H9 (cell line): ENCODE results near the gene CMTM7. TPM values are rescaled to one million over a fixed set of nuclear protein-coding genes. Genes with fewer than 3 reads are reported as not detected.
A peak's percentile ranks its signal among the peaks of the same experiment; 100 is the strongest.

Experiments
- DNase-seq: peaks from one replicate; pipeline ENCODE4 v3.0.0-alpha.2; 2017
- H2AFZ ChIP-seq: one replicate; pipeline ENCODE4 v1.6.1; 2013; ENCODE audit warnings: mild to moderate bottlenecking, low read length, control low read depth, moderate library complexity
- H2AK5ac ChIP-seq: 2 replicates; pipeline ENCODE4 v1.6.1; 2013; ENCODE audit warnings: low read length, control low read depth, mixed read lengths; ENCODE audit not compliant: insufficient read length
- H2BK120ac ChIP-seq: one replicate; pipeline ENCODE4 v1.6.1; 2013; ENCODE audit warnings: low read depth, mild to moderate bottlenecking, low read length, control low read depth, inconsistent platforms; ENCODE audit not compliant: poor library complexity, severe bottlenecking
- H2BK12ac ChIP-seq: 2 replicates; pipeline ENCODE4 v1.6.1; 2013; ENCODE audit warnings: low read length, control low read depth, mixed read lengths, low read depth; ENCODE audit not compliant: insufficient read length
- H2BK15ac ChIP-seq: 2 replicates; pipeline ENCODE4 v1.6.1; 2013; ENCODE audit warnings: low read depth, low read length, control low read depth
- H2BK20ac ChIP-seq: one replicate; pipeline ENCODE4 v1.6.1; 2013; ENCODE audit warnings: low read depth, mild to moderate bottlenecking, low read length, control low read depth, inconsistent platforms; ENCODE audit not compliant: poor library complexity, severe bottlenecking
- H2BK5ac ChIP-seq: 2 replicates; pipeline ENCODE4 v1.6.1; 2013; ENCODE audit warnings: low read length, control low read depth, mixed read lengths; ENCODE audit not compliant: insufficient read length
- H3K14ac ChIP-seq: 2 replicates; pipeline ENCODE4 v1.6.1; 2013; ENCODE audit warnings: low read length, control low read depth; ENCODE audit not compliant: insufficient read depth
- H3K18ac ChIP-seq: 2 replicates; pipeline ENCODE4 v1.6.1; 2013; ENCODE audit warnings: low read depth, mild to moderate bottlenecking, mixed read lengths, low read length, control low read depth; ENCODE audit not compliant: insufficient read length
- H3K23ac ChIP-seq: 2 replicates; pipeline ENCODE4 v1.6.1; 2013; ENCODE audit warnings: low read length, control low read depth, mixed read lengths, low read depth; ENCODE audit not compliant: insufficient read length
- H3K23me2 ChIP-seq: 2 replicates; pipeline ENCODE4 v1.6.1; 2013; ENCODE audit warnings: low read depth, mild to moderate bottlenecking, mixed read lengths, low read length, control low read depth; ENCODE audit not compliant: insufficient read length, poor library complexity, severe bottlenecking
- H3K27ac ChIP-seq: 2 replicates; pipeline ENCODE4 v1.5.1; 2013; ENCODE audit warnings: low read length, control low read depth, mixed read lengths, low read depth; ENCODE audit not compliant: insufficient read length
- H3K27me3 ChIP-seq: 2 replicates; pipeline ENCODE4 v1.6.1; 2013; ENCODE audit warnings: low read length, control low read depth, inconsistent platforms; ENCODE audit not compliant: insufficient read depth
- H3K4ac ChIP-seq: 2 replicates; pipeline ENCODE4 v1.6.1; 2013; ENCODE audit warnings: low read depth, mild to moderate bottlenecking, control low read depth, inconsistent platforms, low read length, moderate library complexity
- H3K4me1 ChIP-seq: 2 replicates; pipeline ENCODE4 v1.6.1; 2013; ENCODE audit warnings: low read length, control low read depth, inconsistent platforms; ENCODE audit not compliant: insufficient read depth
- H3K4me2 ChIP-seq: 2 replicates; pipeline ENCODE4 v1.6.1; 2013; ENCODE audit warnings: low read length, control low read depth, mixed read lengths; ENCODE audit not compliant: insufficient read length, insufficient read depth
- H3K56ac ChIP-seq: 2 replicates; pipeline ENCODE4 v1.6.1; 2013; ENCODE audit warnings: low read depth, mild to moderate bottlenecking, mixed read lengths, low read length, control low read depth; ENCODE audit not compliant: insufficient read length
- H3K79me1 ChIP-seq: 2 replicates; pipeline ENCODE4 v1.6.1; 2013; ENCODE audit warnings: low read depth, mild to moderate bottlenecking, moderate library complexity, low read length, control low read depth, inconsistent platforms; ENCODE audit not compliant: insufficient read depth, poor library complexity, severe bottlenecking
- H3K79me2 ChIP-seq: 2 replicates; pipeline ENCODE4 v1.6.1; 2013; ENCODE audit warnings: low read length, control low read depth, inconsistent platforms; ENCODE audit not compliant: insufficient read depth
- H3K9ac ChIP-seq: 2 replicates; pipeline ENCODE4 v1.6.1; 2013; ENCODE audit warnings: low read length, control low read depth, mixed read lengths; ENCODE audit not compliant: insufficient read length; ENCODE audit errors: extremely low read depth
- H3K9me3 ChIP-seq: one replicate; pipeline ENCODE4 v1.6.1; 2013; ENCODE audit warnings: low read depth, low read length, inconsistent platforms; ENCODE audit not compliant: control insufficient read depth
- H3T11ph ChIP-seq: one replicate; pipeline ENCODE4 v1.6.1; 2013; ENCODE audit warnings: mild to moderate bottlenecking, low read length, control low read depth, inconsistent platforms
- H4K20me1 ChIP-seq: one replicate; pipeline ENCODE4 v1.6.1; 2013; ENCODE audit not compliant: control insufficient read depth, insufficient read length, insufficient read depth
- H4K5ac ChIP-seq: 2 replicates; pipeline ENCODE4 v1.6.1; 2013; ENCODE audit warnings: low read depth, mild to moderate bottlenecking, mixed read lengths, low read length, control low read depth; ENCODE audit not compliant: insufficient read length
- H4K8ac ChIP-seq: replicated peaks from 2 replicates; pipeline ENCODE4 v1.6.1; 2013; ENCODE audit warnings: low read length, control low read depth, mixed read lengths, low read depth; ENCODE audit not compliant: insufficient read length
- H4K91ac ChIP-seq: 2 replicates; pipeline ENCODE4 v1.6.1; 2013; ENCODE audit warnings: low read depth, mild to moderate bottlenecking, moderate library complexity, mixed read lengths, low read length, control low read depth; ENCODE audit not compliant: insufficient read length
- H3K27ac Mint-ChIP-seq, 3 experiments: 2 replicates in 2 of 3; 3 replicates in 1 of 3; pipeline ENCODE4 v1.8.0; 2020 to 2021; ENCODE audit warnings: mixed read lengths in 3 of 3, mild to moderate bottlenecking in 1 of 3, moderate library complexity in 1 of 3
- H3K27me3 Mint-ChIP-seq: 2 replicates; pipeline ENCODE4 v1.8.0; 2021; ENCODE audit warnings: low read depth, mild to moderate bottlenecking, moderate library complexity, mixed read lengths
- H3K36me3 Mint-ChIP-seq, 3 experiments: 2 replicates in 2 of 3; 3 replicates in 1 of 3; pipeline ENCODE4 v1.8.0; 2020 to 2021; ENCODE audit warnings: low read depth in 3 of 3, mixed read lengths in 3 of 3; ENCODE audit not compliant: insufficient read depth in 1 of 3
- H3K4me1 Mint-ChIP-seq, 2 experiments: 2 replicates each; pipeline ENCODE4 v1.8.0; 2020; ENCODE audit warnings: mixed read lengths in 2 of 2
- H3K4me3 Mint-ChIP-seq, 2 experiments: 2 replicates in 1 of 2; 3 replicates in 1 of 2; pipeline ENCODE4 v1.8.0; 2020 to 2021; ENCODE audit warnings: mild to moderate bottlenecking in 2 of 2, mixed read lengths in 2 of 2, moderate library complexity in 1 of 2
- H3K9me3 Mint-ChIP-seq, 2 experiments: 2 replicates in 1 of 2; 3 replicates in 1 of 2; pipeline ENCODE4 v1.8.0; 2020; ENCODE audit warnings: mild to moderate bottlenecking in 2 of 2, mixed read lengths in 2 of 2, moderate library complexity in 1 of 2
- WGBS: extraction: QIAGEN DNeasy Blood & Tissue Kit; methylation state at CpG from one replicate; pipeline ENCODE4 v1.1.7; 2013; ENCODE audit warnings: missing lambda C conversion rate, low lambda C conversion rate, mixed read lengths; ENCODE audit not compliant: insufficient read length; ENCODE audit errors: extremely low coverage; 5-methylcytosine and 5-hydroxymethylcytosine counted together
- total RNA-seq: library from RNA; stranded (reverse); gene quantifications from 2 replicates; pipeline ENCODE4 v1.2.1, GENCODE V29; 2021
- TF ChIP-seq, protein P1 (sequence below): fragments of 200-600 bp; sonication (generic); conservative IDR thresholded peaks from 3 replicates; pipeline ENCODE4 v1.8.0; 2021; ENCODE audit warnings: antibody characterized with exemption, mild to moderate bottlenecking

Gene CMTM7
- total RNA-seq, 1 experiment from 2014 or later: 23.9 TPM

DNA sequence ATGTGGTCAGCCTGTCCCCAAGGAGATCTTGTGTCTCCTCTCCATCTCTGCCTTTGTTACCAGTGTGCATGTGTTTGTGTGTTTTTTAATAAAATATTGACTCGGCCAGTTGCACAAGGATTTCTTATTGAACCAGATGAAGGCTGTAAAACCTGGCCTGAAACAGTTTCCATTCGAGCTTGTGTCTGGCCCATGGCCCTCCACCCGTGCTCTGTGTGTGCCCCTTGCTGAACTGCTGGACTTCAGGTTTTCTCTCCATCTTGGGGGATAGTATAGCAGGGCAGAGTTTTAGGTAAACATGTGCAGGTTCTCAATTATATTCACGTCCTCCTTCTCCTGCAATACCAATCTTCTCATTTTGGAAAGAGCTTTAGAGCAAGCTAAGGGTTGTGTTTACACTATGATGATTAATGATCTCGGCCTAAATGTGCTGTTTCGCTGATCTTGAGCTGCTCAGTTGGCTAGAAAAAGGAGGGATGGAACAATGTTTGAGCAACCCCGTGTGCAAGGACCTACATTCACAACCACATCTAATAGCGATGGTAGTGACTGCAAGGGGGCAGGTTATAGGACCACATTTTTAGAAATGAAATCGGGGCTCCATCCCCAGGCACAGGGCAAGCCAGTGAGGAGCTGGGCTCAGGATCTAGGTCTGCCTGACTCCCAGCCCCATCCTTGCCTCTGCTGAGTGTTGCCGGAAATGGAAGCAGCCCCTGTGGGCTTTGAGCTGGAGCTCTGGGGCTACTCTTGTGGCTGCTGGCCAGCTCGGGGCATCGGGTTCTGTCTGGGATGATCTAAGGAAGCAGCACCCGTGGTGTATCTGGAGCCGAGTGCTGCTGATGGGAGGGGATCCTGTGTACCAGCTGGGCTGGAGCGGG lies 63.3 kb downstream of the CMTM7 start:
- DNase-seq: no peak

More for the DNA sequence above, 63.3 kb downstream of the CMTM7 start:
- H3K4ac ChIP-seq: no peak overlapping the region
- TF ChIP-seq, protein P1, sequence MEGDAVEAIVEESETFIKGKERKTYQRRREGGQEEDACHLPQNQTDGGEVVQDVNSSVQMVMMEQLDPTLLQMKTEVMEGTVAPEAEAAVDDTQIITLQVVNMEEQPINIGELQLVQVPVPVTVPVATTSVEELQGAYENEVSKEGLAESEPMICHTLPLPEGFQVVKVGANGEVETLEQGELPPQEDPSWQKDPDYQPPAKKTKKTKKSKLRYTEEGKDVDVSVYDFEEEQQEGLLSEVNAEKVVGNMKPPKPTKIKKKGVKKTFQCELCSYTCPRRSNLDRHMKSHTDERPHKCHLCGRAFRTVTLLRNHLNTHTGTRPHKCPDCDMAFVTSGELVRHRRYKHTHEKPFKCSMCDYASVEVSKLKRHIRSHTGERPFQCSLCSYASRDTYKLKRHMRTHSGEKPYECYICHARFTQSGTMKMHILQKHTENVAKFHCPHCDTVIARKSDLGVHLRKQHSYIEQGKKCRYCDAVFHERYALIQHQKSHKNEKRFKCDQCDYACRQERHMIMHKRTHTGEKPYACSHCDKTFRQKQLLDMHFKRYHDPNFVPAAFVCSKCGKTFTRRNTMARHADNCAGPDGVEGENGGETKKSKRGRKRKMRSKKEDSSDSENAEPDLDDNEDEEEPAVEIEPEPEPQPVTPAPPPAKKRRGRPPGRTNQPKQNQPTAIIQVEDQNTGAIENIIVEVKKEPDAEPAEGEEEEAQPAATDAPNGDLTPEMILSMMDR: no peak
- no peak overlapping the region for H2BK20ac ChIP-seq
- no peak overlapping the region for H4K91ac ChIP-seq
- H4K8ac ChIP-seq: no peak overlapping the region
- H3K4me1 Mint-ChIP-seq: peaks cover 31 to 33% of the 10 kb centered on the region in 2 experiments
- H2BK120ac ChIP-seq: no peak overlapping the region
- no peak overlapping the region for H3K4me2 ChIP-seq
- H3K27ac ChIP-seq: no peak overlapping the region
- no peak overlapping the region for H3K56ac ChIP-seq
- H3K9ac ChIP-seq: no peak overlapping the region
- H2AK5ac ChIP-seq: no peak overlapping the region
- H3K9me3 Mint-ChIP-seq: no peaks in the 10 kb centered on the region; a peak in 1 of 5 replicates
- no peak overlapping the region for H3K4me3 Mint-ChIP-seq
- H2BK12ac ChIP-seq: no peak overlapping the region
- no peaks in the 10 kb centered on the region for H3K27me3 ChIP-seq
- H2AFZ ChIP-seq: no peak overlapping the region
- no peaks in the 10 kb centered on the region; the same call in 1 of the 2 replicates for H3K27me3 Mint-ChIP-seq
- no peaks in the 10 kb centered on the region for H3K79me2 ChIP-seq
- H3K23me2 ChIP-seq: no peaks in the 10 kb centered on the region
- H3T11ph ChIP-seq: no peak overlapping the region
- H3K27ac Mint-ChIP-seq: peak overlapping the region in 2 of 3 experiments; percentile 40 to 86; a peak in 4 of 7 replicates
- H3K14ac ChIP-seq: no peak overlapping the region
- H4K5ac ChIP-seq: no peak overlapping the region
- no peaks in the 10 kb centered on the region for H3K9me3 ChIP-seq
- no peak overlapping the region for H3K23ac ChIP-seq
- no peak overlapping the region for H2BK5ac ChIP-seq
- H3K79me1 ChIP-seq: no peaks in the 10 kb centered on the region
- WGBS: no CpG with 5 or more reads among the region's 15 CpGs
- H2BK15ac ChIP-seq: no peak overlapping the region
- H3K4me1 ChIP-seq: no peaks in the 10 kb centered on the region
- H3K36me3 Mint-ChIP-seq: peaks cover 2 to 20% (median 18%) of the 10 kb centered on the region in 3 experiments
- H4K20me1 ChIP-seq: no peaks in the 10 kb centered on the region
- no peak overlapping the region for H3K18ac ChIP-seq
